ENCODE measurements around the gene ISCA1. TPM values are rescaled to one million over a fixed set of nuclear protein-coding genes. Genes with fewer than 3 reads are reported as not detected.
A peak's percentile ranks its signal among the peaks of the same experiment; 100 is the strongest.

Gene ISCA1
- total RNA-seq, 1 donor from 2014 or later: 78.3 TPM

DNA sequence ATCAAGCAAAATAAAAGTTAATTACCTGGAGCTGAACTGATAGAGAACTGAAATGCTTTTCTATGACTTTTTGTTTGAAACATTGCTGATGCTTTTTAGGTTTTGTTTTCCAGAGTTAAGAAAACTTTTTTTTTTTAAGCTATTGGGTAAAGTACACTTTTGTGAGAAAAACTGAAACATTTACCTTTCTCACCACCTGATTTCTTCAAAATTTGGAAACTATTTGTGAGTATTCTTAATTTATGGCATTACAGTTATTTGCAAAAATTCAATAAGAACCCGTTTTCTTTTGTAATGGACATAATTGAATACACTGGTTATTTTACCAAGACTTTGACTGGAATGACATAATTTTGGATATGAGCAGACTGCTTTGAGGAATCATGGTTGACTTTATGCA is 29.5 kb downstream of the ISCA1 start:
- peaks cover 8% of the 10 kb centered on the region for H3K9me3 ChIP-seq (replicated peaks)
- intact Hi-C loops (cut with micrococcal nuclease): no loop called here
- H3K27ac ChIP-seq (replicated peaks): no peak overlapping the region
- H3K4me1 ChIP-seq: peaks cover 14% of the 10 kb centered on the region
- no peak overlapping the region for H3K4me3 ChIP-seq
- TF ChIP-seq CTCF (IDR thresholded peaks at IDR 0.05; ENCODE audit: borderline replicate concordance): no peak
- H3K27me3 ChIP-seq (ENCODE audit: low read depth): no peaks in the 10 kb centered on the region
- H3K36me3 ChIP-seq: no peaks in the 10 kb centered on the region
- DNase-seq: no peak

DNA sequence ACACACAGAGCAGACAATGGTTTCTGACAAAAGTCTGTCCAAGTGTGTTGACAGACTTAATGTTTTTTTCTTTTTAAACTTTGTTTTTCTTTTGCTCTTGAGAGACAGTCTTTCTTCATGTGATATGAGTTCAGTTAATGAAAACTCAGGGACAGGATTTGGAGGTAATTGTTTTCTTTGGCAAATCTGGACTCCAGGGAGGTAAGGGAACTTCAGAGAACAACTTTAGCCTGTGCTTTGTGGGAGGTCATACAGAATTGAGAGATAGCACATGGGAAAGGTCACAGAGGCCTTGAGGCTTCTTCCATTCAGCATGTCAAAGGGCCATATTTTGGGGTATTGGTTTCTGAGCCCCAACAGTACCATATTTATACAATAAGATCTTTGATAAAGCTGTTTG is 32.2 kb downstream of the ISCA1 start:
- H3K27me3 ChIP-seq (ENCODE audit: low read depth): no peaks in the 10 kb centered on the region
- H3K9me3 ChIP-seq (replicated peaks): peaks cover 8% of the 10 kb centered on the region
- H3K36me3 ChIP-seq: no peaks in the 10 kb centered on the region
- no peak overlapping the region for H3K4me3 ChIP-seq
- TF ChIP-seq CTCF (IDR thresholded peaks at IDR 0.05; ENCODE audit: borderline replicate concordance): no peak
- intact Hi-C loops (cut with micrococcal nuclease): no loop called here
- H3K27ac ChIP-seq (replicated peaks): no peak overlapping the region
- DNase-seq: no peak
- H3K4me1 ChIP-seq: no peaks in the 10 kb centered on the region

DNA sequence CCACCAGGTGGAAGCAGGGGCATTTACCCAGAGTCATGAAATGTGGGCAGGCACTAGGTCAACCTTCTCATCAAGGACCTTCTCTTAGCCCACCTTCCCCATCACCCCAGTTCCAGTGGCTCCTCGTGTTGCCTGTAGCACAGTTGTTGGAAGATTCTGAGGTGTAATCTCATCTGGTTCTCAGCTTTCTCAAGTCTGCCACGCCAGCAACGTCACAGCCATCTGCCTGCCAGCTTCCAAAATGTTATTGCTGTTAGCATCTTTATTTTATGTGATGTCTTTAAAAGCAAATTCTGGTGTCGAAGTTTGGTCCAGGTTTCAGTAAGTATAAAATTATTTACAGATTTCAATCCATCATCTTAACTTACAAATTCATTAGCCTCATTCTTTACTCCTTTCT is 33.6 kb downstream of the ISCA1 start:
- intact Hi-C loops (cut with micrococcal nuclease): no loop called here
- DNase-seq: no peak
- no peaks in the 10 kb centered on the region for H3K27me3 ChIP-seq (ENCODE audit: low read depth)

DNA sequence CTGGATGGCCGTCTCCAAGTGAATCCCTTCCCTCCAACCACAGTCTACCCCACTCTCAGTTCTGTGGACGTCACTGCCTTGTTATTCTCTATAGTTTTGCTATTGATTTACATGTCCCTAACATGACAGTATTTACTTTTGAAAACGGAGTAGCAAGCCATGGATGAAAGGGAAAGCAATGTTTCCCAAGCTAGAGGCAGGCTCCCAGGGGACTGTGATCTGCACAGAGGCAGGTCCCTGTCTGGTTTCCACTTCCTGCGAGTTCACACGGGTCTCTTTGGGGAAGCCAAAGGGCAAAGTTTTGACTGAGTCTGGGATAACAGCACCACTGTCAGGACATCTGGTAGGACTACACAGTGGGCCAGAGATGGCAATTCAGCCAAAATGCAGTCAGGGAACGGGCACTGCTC is 35.6 kb downstream of the ISCA1 start:
- H3K27ac ChIP-seq (replicated peaks): peak overlapping the region; percentile 59

More for the DNA sequence above, 33.6 kb downstream of the ISCA1 start:
- no peaks in the 10 kb centered on the region for H3K4me1 ChIP-seq
- no peak overlapping the region for H3K27ac ChIP-seq (replicated peaks)
- no peaks in the 10 kb centered on the region for H3K36me3 ChIP-seq
- H3K4me3 ChIP-seq: no peak overlapping the region
- peaks cover 8% of the 10 kb centered on the region for H3K9me3 ChIP-seq (replicated peaks)
- no peak for TF ChIP-seq CTCF (IDR thresholded peaks at IDR 0.05; ENCODE audit: borderline replicate concordance)

DNA sequence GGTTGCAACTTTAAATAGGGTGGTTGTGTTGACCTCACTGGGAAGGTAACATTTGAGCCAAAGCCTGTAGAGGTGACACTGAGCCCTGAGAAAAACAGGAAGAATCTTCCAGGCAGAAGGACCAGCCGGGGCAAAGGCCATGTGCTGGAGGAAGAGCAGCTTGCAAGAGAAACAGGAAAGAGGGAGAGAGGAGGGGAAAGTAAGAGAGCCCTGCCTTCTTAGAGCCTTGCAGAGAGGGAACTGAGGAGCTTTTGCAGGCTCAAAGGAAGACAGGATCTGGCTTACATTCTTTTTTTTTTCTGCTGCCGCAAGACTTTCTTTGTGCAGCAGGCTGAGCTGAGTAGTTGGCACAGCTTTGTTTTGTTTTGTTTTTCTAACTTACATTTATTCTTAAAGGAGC is 40.3 kb downstream of the ISCA1 start:
- no peak for TF ChIP-seq CTCF (IDR thresholded peaks at IDR 0.05; ENCODE audit: borderline replicate concordance)
- intact Hi-C loops (cut with micrococcal nuclease): no loop called here
- Histone ChIP-seq H3K36me3 (no peaks in the 10 kb centered on the region), H3K27me3 (ENCODE audit: low read depth) (no peaks in the 10 kb centered on the region), H3K9me3 (replicated peaks) (no peaks in the 10 kb centered on the region), H3K4me3 (no peak overlapping the region), H3K4me1 (peaks cover 9% of the 10 kb centered on the region), H3K27ac (replicated peaks) (peak overlapping the region; percentile 53)
- DNase-seq: no peak

More for the DNA sequence above, 35.6 kb downstream of the ISCA1 start:
- H3K4me3 ChIP-seq: peak overlapping the region; percentile 32
- no peaks in the 10 kb centered on the region for H3K36me3 ChIP-seq
- peaks cover 8% of the 10 kb centered on the region for H3K4me1 ChIP-seq
- peak; percentile 38 for DNase-seq
- intact Hi-C loops (cut with micrococcal nuclease): no loop called here
- peak; percentile 38 for TF ChIP-seq CTCF (IDR thresholded peaks at IDR 0.05; ENCODE audit: borderline replicate concordance)
- no peaks in the 10 kb centered on the region for H3K9me3 ChIP-seq (replicated peaks)
- no peaks in the 10 kb centered on the region for H3K27me3 ChIP-seq (ENCODE audit: low read depth)

DNA sequence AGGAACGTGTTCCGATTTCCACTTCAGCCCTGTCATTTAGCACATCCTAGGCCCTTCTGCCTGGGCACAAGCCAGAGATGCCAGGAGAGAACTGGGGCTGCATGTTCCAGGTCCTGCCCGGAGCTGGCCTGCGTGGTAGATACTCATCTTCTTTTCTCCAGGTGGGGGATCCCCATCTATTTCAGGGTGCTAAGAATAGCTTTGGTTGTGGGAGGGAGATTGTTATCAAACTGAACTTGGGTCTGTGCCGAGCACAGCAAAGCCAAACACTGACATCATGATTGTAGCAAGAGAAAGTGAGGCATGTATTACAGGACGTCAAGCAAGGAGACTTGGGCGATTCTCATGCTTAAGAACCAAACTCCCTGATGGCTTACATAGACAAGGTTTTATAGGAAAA is 41.1 kb downstream of the ISCA1 start:
- DNase-seq: no peak
- peaks cover 9% of the 10 kb centered on the region for H3K4me1 ChIP-seq
- H3K27ac ChIP-seq (replicated peaks): peak overlapping the region; percentile 53
- no peaks in the 10 kb centered on the region for H3K9me3 ChIP-seq (replicated peaks)
- intact Hi-C loops (cut with micrococcal nuclease): no loop called here
- no peaks in the 10 kb centered on the region for H3K36me3 ChIP-seq
- no peak for TF ChIP-seq CTCF (IDR thresholded peaks at IDR 0.05; ENCODE audit: borderline replicate concordance)
- H3K4me3 ChIP-seq: no peak overlapping the region
- H3K27me3 ChIP-seq (ENCODE audit: low read depth): no peaks in the 10 kb centered on the region
